GM12864 (cell line): ENCODE results near the gene C9.

ENCODE experiments used
- DNase-seq: peaks from one replicate; pipeline ENCODE4 v3.0.0-alpha.2; 2011; ENCODE audit warnings: low read depth
- H3K4me3 ChIP-seq: 2 replicates; pipeline ENCODE4 v1.5.1; 2011; ENCODE audit warnings: mild to moderate bottlenecking, low read depth, low read length, control low read depth
- CTCF ChIP-seq: IDR thresholded peaks from 2 replicates; pipeline ENCODE4 v1.5.1; 2011; ENCODE audit warnings: low read depth, mild to moderate bottlenecking, moderate library complexity, low read length, control low read depth, inconsistent platforms; ENCODE audit errors: missing control alignments

C9 gene

GRCh38 chr5:39255406-39255805, 108.9 kb downstream of the C9 start:
- no peak for DNase-seq
- no peak for TF ChIP-seq CTCF
- no peak overlapping the region for H3K4me3 ChIP-seq

- no peak for DNase-seq
- H3K4me3 ChIP-seq, result no peak overlapping the region
- no peak for TF ChIP-seq CTCF
Observed at GRCh38 chr5:39254671-39255070, 109.6 kb downstream of the C9 start.

GRCh38 chr5:39253196-39253595, 111.1 kb downstream of the C9 start:
- no peak for DNase-seq
- TF ChIP-seq CTCF, result no peak
- no peak overlapping the region for H3K4me3 ChIP-seq

GRCh38 chr5:39249564-39250274, 114.6 kb downstream of the C9 start:
- no peak overlapping the region for H3K4me3 ChIP-seq
- DNase-seq, result no peak
- TF ChIP-seq CTCF, result no peak

GRCh38 chr5:39249069-39249468, 115.2 kb downstream of the C9 start:
- no peak for TF ChIP-seq CTCF

GRCh38 chr5:39240750-39241149, 123.5 kb downstream of the C9 start:
- TF ChIP-seq CTCF, result no peak
- DNase-seq, result no peak
- no peak overlapping the region for H3K4me3 ChIP-seq

More at GRCh38 chr5:39249069-39249468, 115.2 kb downstream of the C9 start:
- no peak for DNase-seq
- H3K4me3 ChIP-seq, result no peak overlapping the region
